ENCODE measurements around the gene DNM2.
"Not testable (repeated sequence)": the region's sequence is repeated elsewhere in the genome, so short reads cannot be mapped to it uniquely, and the experiment has no call there.

GRCh38 chr19:10746437-10746836 lies 28.6 kb downstream of the DNM2 start:
- TF ChIP-seq CTCF, POLR2A, POLR2AphosphoS5 (IDR thresholded peaks at IDR 0.05): not testable (repeated sequence)
